Measurements from ENCODE around the gene FAM200B.

The FAM200B gene

DNA sequence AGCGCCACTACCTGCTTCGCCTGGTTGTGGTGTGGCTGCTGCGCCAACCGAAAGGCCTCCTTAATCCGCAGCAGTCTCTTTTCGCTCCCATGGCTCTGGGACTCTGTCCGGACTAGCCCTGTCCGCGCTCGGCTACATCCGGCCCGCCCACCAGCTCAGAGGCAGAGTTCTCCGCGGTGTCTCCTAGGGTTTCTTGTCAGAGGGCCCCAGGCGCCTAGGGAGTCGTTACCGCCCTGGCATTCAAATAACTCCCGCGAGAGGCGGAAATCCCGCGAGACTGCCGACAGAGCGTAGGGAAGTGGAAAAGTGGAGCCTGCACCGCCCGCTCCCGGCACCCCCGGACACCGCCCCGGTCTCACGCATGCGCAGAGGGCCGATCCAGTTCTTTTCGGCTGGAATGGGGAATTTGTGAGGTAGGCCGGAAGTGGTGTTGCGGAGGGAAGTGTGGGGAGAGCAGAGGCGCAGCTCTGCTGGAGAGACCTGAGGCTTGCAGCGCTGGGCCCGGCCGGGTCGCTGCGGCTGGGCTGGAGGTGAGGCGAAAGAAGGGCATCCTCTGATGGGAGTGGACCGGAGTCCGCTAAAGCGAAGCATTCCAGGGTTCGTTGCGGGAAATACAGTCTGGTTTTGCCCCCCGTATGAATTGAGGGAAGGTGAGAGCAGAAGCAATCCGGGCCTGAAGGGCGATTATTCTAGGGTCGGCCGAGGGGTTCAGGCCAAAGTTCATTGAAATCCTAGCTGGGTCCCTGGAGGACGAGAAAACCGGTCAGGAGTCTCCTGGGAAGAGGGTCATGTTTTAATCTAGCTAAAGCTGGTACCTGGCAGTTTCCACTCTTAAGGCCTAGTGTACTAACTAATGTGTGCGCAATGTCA is at the start of gene FAM200B:
TSS of gene FAM200B (plus strand) at position 456 of the 870 bp plus-strand sequence. CDS start 5,151 bp downstream, outside the sequence.
- peak; percentile 59 for DNase-seq

GRCh38 chr4:15636818-15637217 is 44.8 kb upstream of the FAM200B start:
- no peak for DNase-seq

DNA sequence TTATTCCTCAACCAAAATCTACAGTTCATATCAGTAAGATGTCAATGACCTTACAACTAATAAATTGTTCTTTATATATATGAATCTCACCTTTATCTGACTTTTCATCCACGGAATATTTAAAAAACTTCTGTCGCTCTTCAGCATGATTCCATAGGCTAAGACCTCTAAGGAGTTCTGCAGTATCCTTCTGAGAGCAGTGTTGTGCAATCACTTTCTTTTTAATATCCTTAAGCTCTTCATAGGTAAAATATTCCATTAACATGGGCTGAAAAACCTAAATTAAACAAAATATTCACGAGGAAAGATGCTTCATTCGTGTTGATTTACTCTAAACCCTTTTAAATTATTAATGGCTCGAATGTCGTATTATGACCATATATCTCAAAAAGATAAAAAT is 43.2 kb upstream of the FAM200B start:
- no peak for DNase-seq

GRCh38 chr4:15648600-15648999 is 33.0 kb upstream of the FAM200B start:
- no peak for DNase-seq

DNA sequence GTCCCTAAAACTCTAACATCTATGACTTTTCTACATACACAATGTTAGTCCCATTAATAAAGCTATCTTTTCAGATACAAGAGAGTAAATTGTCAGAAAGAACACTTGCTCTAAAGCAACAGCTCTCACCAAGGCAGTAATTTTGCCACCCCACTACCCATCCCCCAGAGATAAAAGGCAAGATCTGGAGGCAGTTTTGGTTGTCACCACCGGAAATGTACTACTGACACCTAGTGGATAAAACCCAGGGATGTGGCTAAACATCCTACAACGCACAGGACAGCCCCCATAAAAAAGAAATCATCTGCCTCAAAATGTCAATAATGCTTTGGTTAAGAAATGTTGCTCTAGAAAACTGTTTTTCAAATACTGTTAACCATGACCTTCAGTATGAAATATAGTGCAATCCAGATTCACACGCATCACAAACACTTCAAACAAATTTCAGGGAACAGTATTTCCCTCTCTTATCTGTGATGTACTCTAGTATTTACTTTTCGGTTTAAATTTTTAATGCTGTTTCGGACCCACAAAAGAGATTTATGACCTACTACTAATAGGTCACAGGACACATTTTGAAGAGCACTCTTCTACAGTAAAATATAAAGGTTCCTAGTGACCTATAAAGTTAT is 31.6 kb upstream of the FAM200B start:
- DNase-seq = no peak

- no peak for DNase-seq
Observed at GRCh38 chr4:15651676-15652075, 30.0 kb upstream of the FAM200B start.

GRCh38 chr4:15652191-15652590 is 29.4 kb upstream of the FAM200B start:
- DNase-seq = no peak

- no peak for DNase-seq
Observed at GRCh38 chr4:15652841-15653240, 28.8 kb upstream of the FAM200B start.

GRCh38 chr4:15653420-15653819 is 28.2 kb upstream of the FAM200B start:
- no peak for DNase-seq

- DNase-seq = no peak
Observed at GRCh38 chr4:15653864-15654592, 27.6 kb upstream of the FAM200B start.

DNA sequence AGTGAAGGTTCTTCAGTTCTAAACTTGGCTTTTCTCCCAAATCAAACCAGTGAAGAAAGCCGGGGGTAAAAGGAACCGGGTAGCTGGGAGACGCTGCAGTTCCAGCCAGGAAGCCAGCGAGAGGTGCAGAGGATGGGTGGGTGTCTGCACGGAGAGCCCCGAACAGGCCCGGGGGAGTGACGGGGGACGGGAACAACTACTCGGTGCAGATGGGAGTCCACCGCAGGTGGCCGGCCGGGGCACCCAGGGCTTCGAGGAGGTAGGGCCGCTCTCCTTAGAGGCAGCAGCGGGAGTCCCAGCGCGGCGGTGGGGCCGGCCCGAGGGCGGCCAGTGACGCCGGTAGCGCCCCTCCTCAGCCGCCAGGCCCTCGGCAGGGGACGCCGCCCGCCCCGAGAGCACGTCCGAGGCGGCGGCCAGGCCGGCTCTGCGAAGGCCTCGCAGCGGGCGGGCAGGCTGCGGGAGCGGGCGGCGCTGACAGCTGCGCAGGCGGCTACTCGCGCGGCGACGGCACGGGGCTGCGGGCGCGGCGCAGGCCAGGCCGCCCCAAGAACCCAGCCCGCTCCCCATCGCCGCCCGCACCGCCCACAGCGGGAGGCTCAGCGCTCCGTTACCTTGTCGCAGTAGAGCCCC is 26.9 kb upstream of the FAM200B start:
- DNase-seq = no peak

DNA sequence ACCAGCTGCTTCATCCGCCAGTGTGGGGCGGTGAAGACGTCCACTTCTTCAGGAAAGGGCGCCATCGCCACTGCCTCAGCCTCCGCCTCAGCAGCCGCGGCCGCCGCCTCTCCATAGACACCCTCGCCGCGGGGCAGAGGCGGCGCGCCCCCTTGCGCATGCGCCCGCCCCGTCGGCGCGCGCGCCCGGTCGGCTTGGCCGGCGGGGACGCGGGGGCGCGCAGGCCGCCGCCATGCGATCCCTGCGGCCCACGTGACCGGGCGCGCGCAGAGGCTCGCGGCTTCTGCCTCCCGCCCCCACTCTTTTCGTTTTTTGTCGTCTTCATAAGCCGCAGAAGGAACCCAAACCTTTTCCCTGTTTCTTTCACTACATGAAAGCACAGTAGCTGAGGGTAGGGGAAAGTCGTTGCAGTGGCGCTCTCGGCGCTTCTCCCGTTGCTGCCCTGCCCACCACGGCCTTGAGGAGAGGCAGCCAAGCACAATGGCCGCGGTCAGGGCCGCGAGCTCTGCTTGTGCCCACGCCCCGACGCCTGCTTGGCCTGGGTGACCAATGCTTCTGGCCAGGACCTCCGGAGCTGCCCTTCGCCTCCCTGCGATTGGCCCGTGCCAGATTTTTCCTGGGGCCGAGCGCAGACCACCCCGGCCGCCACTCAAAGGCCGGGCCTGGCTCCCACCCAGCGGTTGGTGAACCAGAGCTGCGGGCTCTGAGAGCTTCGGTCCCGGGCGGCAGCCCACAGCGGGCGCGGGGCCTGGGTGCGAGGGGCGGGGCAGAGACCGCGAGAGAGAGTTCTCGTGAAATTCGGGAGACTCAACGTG is 26.2 kb upstream of the FAM200B start, which contains the start of gene FBXL5:
TSS of gene FBXL5 (minus strand) at position 135 of the 815 bp plus-strand sequence. CDS start at position 65, 70 bp downstream.
- no peak for DNase-seq

DNA sequence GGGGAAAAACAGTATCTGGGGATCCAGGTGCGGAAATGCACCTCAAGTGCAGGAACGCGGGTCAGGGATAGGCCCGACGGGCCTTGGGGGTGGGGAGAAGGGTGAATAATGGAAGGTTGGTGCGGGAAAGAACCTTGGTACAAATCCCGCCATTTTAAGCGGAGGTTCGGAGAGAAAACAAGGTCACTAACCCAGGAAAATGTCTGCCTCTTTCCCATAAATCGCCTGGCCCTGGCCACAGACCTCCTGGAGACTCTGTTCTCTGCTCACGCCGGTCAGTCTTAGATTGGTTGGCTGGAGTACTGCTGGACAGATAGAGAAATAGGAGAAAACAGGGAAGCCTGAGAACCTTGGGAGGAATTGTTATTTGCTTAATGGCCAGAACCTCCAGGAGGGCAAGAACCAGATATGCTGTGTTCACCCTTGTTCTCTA is 25.6 kb upstream of the FAM200B start:
- DNase-seq = no peak

DNA sequence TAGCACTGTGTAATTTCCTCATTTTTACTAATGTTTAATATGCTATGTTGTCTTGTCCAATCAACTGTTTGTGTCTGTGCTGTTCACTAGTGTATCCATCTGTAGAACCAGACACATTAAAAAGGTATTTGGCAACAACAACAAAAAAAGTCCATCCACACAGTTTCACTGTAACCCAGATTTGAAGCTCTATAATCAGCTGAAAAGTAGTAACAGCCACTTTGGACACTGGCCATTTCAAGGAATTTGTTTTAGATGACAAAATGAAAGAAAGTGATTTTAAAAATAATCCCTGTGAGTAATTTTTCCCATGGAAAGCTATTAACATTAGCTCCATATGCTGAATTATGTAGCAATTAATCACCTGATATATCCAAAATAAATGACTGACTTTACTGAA is 24.3 kb upstream of the FAM200B start:
- DNase-seq = no peak

DNA sequence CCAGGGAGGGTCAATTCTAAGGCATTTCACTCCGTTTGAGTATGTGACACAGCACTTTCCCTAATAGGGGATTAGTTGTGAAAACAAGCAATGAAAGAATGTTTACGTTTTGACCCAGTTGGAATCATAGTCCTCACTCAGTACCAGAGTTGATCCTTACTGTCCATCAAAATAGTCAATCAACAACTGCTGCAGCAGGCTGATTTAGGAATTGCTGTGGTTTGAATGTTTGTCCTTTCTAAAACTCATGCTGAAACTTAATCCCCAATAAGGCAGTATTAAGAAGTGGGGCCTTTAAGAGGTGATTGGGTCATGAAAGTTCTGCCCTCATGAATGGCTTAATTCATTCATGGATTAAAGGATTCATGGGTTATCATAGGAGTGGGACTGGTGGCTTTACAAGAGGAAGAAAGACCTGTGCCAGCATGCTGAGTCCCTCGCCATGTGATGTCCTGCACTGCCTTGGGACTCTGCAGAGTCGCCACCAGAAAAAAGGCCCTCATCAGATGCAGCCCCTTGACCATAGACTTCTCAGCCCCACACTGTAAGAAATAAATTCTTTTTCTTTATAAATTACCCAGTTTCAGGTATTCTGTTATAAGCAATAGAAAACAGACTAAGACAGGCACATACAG is 23.4 kb upstream of the FAM200B start:
- DNase-seq = no peak

- no peak for DNase-seq
Observed at GRCh38 chr4:15658781-15659180, 22.8 kb upstream of the FAM200B start.

GRCh38 chr4:15659768-15660570 is 21.7 kb upstream of the FAM200B start:
- no peak for DNase-seq

DNA sequence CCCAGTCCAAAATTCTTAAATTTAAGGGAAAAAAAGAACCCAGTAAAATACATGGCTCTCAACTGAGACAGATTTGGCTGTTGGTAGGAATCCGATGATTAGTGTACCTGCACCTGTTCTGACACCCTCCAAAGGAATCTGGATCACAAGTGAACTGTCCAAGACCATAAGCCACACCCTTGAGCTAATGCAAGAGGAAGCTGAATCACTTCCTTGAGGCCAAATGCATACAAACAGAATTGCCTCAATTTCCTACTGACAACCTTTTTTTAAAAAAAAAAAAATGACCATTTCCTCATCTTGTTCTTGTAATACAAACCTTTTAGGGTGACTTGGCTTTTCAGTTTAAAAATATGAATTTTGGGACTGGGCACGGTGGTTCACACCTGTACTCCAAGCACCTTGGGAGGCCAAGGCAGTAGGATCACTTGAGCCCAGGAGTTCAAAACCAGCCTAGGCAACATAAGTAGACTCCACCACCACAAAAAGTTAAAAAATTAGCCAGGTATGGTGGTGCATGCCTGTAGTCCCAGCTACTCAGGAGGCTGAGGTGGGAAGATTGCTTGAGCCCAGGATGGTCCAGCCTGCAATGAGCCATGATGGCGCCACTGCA is 15.8 kb upstream of the FAM200B start:
- no peak for DNase-seq

DNA sequence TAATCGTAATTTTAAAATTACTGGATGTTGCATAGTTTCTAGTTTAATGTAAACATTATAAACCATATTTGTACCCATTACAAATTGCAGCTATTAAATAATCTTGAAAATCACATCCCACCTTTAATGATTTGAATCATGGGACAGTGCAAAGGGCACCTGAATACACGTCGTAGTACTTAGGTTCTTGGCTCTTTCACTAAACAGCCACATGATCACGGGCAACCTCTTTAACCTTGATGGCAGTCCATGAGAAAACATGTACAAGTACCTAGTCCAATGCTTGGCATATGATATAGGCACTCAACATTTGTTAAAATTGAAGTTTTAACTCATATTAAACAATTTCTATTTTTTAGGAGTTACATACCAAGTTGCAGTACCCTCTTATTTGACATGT is 14.6 kb upstream of the FAM200B start:
- no peak for DNase-seq
